ENCODE data around the gene SIL1. TPM values are rescaled to one million over a fixed set of nuclear protein-coding genes. Genes with fewer than 3 reads are reported as not detected.

The SIL1 gene
- total and polyA plus RNA-seq, 10 donors: 23.4 to 42.3 (median 32.6) TPM

- Histone ChIP-seq H3K27me3 (replicated peaks in 1 of 7) (no peaks in the 10 kb centered on the region), H3K9me3 (no peaks in the 10 kb centered on the region), H3K36me3 (no peaks in the 10 kb centered on the region), H3K4me1 (peaks cover 0 to 12% (median 0%) of the 10 kb centered on the region in 6 donors), H3K4me3 (no peak overlapping the region), H3K27ac (no peak overlapping the region)
- 70 to 89% (median 76%) methylated on average over 4 of the region's 4 CpGs for WGBS, 5 donors
- intact Hi-C loops (cut with DNase I; ENCODE audit: low total_unique reads): no loop called here
- no peak for DNase-seq
- no peak for TF ChIP-seq POLR2A (IDR thresholded peaks at IDR 0.05)
Observed at GRCh38 chr5:139243425-139243970, 45.3 kb upstream of the SIL1 start.

- WGBS, 5 donors: 78 to 85% (median 80%) methylated on average over 4 of the region's 4 CpGs
- peaks cover 0 to 5% (median 0%) of the 10 kb centered on the region in 6 donors for H3K4me1 ChIP-seq
- H3K27me3 ChIP-seq (replicated peaks in 1 of 7): no peaks in the 10 kb centered on the region
- H3K36me3 ChIP-seq: no peaks in the 10 kb centered on the region
- no peak overlapping the region for H3K4me3 ChIP-seq
- DNase-seq: no peak
- intact Hi-C loops (cut with DNase I; ENCODE audit: low total_unique reads): no loop called here
- no peak overlapping the region for H3K27ac ChIP-seq
- TF ChIP-seq CTCF (IDR thresholded peaks at IDR 0.05 in 8 of 11, conservative IDR thresholded peaks at IDR 0.05 in 3 of 11): no peak
- TF ChIP-seq POLR2A (IDR thresholded peaks at IDR 0.05): no peak
- no peak for TF ChIP-seq POLR2AphosphoS5 (IDR thresholded peaks at IDR 0.05)
- H3K9me3 ChIP-seq: peaks cover 0 to 2% (median 0%) of the 10 kb centered on the region in 8 donors
Observed at GRCh38 chr5:139241139-139241538, 43.0 kb upstream of the SIL1 start.

GRCh38 chr5:139236479-139236878 lies 38.3 kb upstream of the SIL1 start:
- Histone ChIP-seq H3K27ac (no peak overlapping the region), H3K9me3 (peaks cover 0 to 2% (median 0%) of the 10 kb centered on the region in 8 donors), H3K4me1 (no peaks in the 10 kb centered on the region), H3K27me3 (replicated peaks in 1 of 7) (no peaks in the 10 kb centered on the region), H3K4me3 (no peak overlapping the region), H3K36me3 (no peaks in the 10 kb centered on the region)
- intact Hi-C loops (cut with DNase I; ENCODE audit: low total_unique reads): no loop called here
- 90 to 97% (median 96%) methylated on average over 1 of the region's 1 CpG for WGBS, 5 donors
- no peak for DNase-seq
- no peak for TF ChIP-seq CTCF (IDR thresholded peaks at IDR 0.05 in 8 of 11, conservative IDR thresholded peaks at IDR 0.05 in 3 of 11)
- no peak for TF ChIP-seq POLR2A (IDR thresholded peaks at IDR 0.05)
- no peak for TF ChIP-seq POLR2AphosphoS5 (IDR thresholded peaks at IDR 0.05)

- Histone ChIP-seq H3K27ac (no peak overlapping the region), H3K4me1 (no peaks in the 10 kb centered on the region), H3K27me3 (replicated peaks in 1 of 7) (no peaks in the 10 kb centered on the region), H3K9me3 (peaks cover 0 to 2% (median 0%) of the 10 kb centered on the region in 8 donors), H3K4me3 (no peak overlapping the region), H3K36me3 (no peaks in the 10 kb centered on the region)
- TF ChIP-seq POLR2A (IDR thresholded peaks at IDR 0.05) (no peak), CTCF (IDR thresholded peaks at IDR 0.05 in 8 of 11, conservative IDR thresholded peaks at IDR 0.05 in 3 of 11) (no peak), POLR2AphosphoS5 (IDR thresholded peaks at IDR 0.05) (no peak)
- peak; percentile 6 for DNase-seq
- intact Hi-C loops (cut with DNase I; ENCODE audit: low total_unique reads): no loop called here
- WGBS, 5 donors: 76 to 86% (median 83%) methylated on average over 4 to 6 of the region's 6 CpGs
Observed at GRCh38 chr5:139232147-139232724, 34.1 kb upstream of the SIL1 start.

Data from spleen (tissue), 11 donors.